IMR-90 (cell line): ENCODE data around the gene NIBAN1. TPM values are rescaled to one million over a fixed set of nuclear protein-coding genes. Genes with fewer than 3 reads are reported as not detected.

ENCODE experiments used
- ATAC-seq: fragments of 200-7000 bp; cut with Tn5 transposase; 2 replicates; pipeline ENCODE4 v1.9.1; 2020; ENCODE audit warnings: low read depth, mild to moderate bottlenecking, moderate library complexity
- BruUV-seq: library from RNA; stranded (reverse); fragments of 400-500 nt; replicated peaks from 2 replicates; lab custom pipeline; 2021; lab: Mats Ljungman, UMichigan
- CTCF ChIA-PET: fragments of 300-600 bp; formaldehyde crosslinking; extraction: SDS; loops from one replicate; lab custom pipeline; 2021; ENCODE audit warnings: antibody characterized with exemption; lab: Yijun Ruan, JAX
- POLR2A ChIA-PET: fragments of 300-600 bp; sonication (Branson Sonifier 250); formaldehyde crosslinking; loops from one replicate; lab custom pipeline; 2022; ENCODE audit warnings: antibody characterized with exemption; ENCODE audit not compliant: unreplicated experiment; lab: Charles Lee
- DNase-seq: peaks from one replicate; pipeline ENCODE4 v3.0.0; 2013
- H2AFZ ChIP-seq: replicated peaks from 2 replicates; pipeline ENCODE3; 2013; ENCODE audit warnings: low read length, mild to moderate bottlenecking; ENCODE audit not compliant: poor library complexity
- H2AK5ac ChIP-seq: 2 replicates; pipeline ENCODE4 v1.6.1; 2013; ENCODE audit warnings: low read depth, low read length, inconsistent platforms
- H2AK9ac ChIP-seq: replicated peaks from 2 replicates; pipeline ENCODE3; 2013; ENCODE audit warnings: mild to moderate bottlenecking, low read depth, low read length, moderate library complexity; ENCODE audit not compliant: poor library complexity
- H2BK120ac ChIP-seq: 2 replicates; pipeline ENCODE4 v1.6.1; 2013; ENCODE audit warnings: low read depth, low read length, inconsistent platforms
- H2BK15ac ChIP-seq: 3 replicates; pipeline ENCODE4 v1.6.1; 2013; ENCODE audit warnings: low read depth, low read length, inconsistent platforms
- H2BK20ac ChIP-seq: 2 replicates; pipeline ENCODE4 v1.6.1; 2013; ENCODE audit warnings: low read depth, mild to moderate bottlenecking, inconsistent platforms, low read length, moderate library complexity
- H2BK5ac ChIP-seq: 2 replicates; pipeline ENCODE4 v1.6.1; 2013; ENCODE audit warnings: mild to moderate bottlenecking, low read depth, low read length, inconsistent platforms; ENCODE audit not compliant: poor library complexity, severe bottlenecking
- H3K14ac ChIP-seq: replicated peaks from 2 replicates; pipeline ENCODE4 v1.6.1; 2013; ENCODE audit warnings: low read depth, low read length, inconsistent platforms
- H3K18ac ChIP-seq: 2 replicates; pipeline ENCODE4 v1.6.1; 2013; ENCODE audit warnings: low read depth, low read length, control low read depth
- H3K23ac ChIP-seq: 2 replicates; pipeline ENCODE4 v1.6.1; 2013; ENCODE audit warnings: low read depth, low read length, inconsistent platforms
- H3K27ac ChIP-seq: 2 replicates; pipeline ENCODE4 v1.5.1; 2013; ENCODE audit warnings: mild to moderate bottlenecking, control low read depth, low read length; ENCODE audit not compliant: insufficient read depth
- H3K27me3 ChIP-seq: 2 replicates; pipeline ENCODE4 v1.6.1; 2013; ENCODE audit warnings: low read length; ENCODE audit not compliant: control insufficient read depth, insufficient read depth
- H3K36me3 ChIP-seq: 2 replicates; pipeline ENCODE4 v1.6.1; 2013; ENCODE audit warnings: low read length, mixed read lengths; ENCODE audit not compliant: control insufficient read depth, insufficient read depth
- H3K4ac ChIP-seq: 2 replicates; pipeline ENCODE4 v1.6.1; 2013; ENCODE audit warnings: low read depth, low read length, inconsistent platforms
- H3K4me1 ChIP-seq: 2 replicates; pipeline ENCODE4 v1.6.1; 2013; ENCODE audit warnings: low read length, mixed read lengths; ENCODE audit not compliant: control insufficient read depth, insufficient read depth
- H3K4me2 ChIP-seq: 2 replicates; pipeline ENCODE4 v1.6.1; 2013; ENCODE audit warnings: low read depth, mild to moderate bottlenecking, control low read depth, low read length, moderate library complexity
- H3K4me3 ChIP-seq: 2 replicates; pipeline ENCODE4 v1.5.1; 2013; ENCODE audit warnings: low read depth, mild to moderate bottlenecking, control low read depth, low read length, moderate library complexity; ENCODE audit not compliant: insufficient read depth
- H3K56ac ChIP-seq: 2 replicates; pipeline ENCODE4 v1.6.1; 2013; ENCODE audit warnings: low read length, inconsistent platforms; ENCODE audit not compliant: insufficient read depth; ENCODE audit errors: extremely low read depth
- H3K79me1 ChIP-seq, 2 experiments: 2 replicates each; pipeline ENCODE4 v1.6.1; 2013; ENCODE audit warnings: low read length in 2 of 2, inconsistent platforms in 1 of 2, low read depth in 1 of 2
- H3K9ac ChIP-seq: 2 replicates; pipeline ENCODE4 v1.6.1; 2013; ENCODE audit warnings: low read depth, low read length, control low read depth
- H3K9me1 ChIP-seq: 2 replicates; pipeline ENCODE4 v1.6.1; 2013; ENCODE audit warnings: low read length, inconsistent platforms; ENCODE audit not compliant: insufficient read depth
- H3K9me3 ChIP-seq: 2 replicates; pipeline ENCODE4 v1.6.1; 2013; ENCODE audit warnings: low read length; ENCODE audit not compliant: control insufficient read depth, insufficient read depth
- H4K20me1 ChIP-seq: 2 replicates; pipeline ENCODE4 v1.6.1; 2013; ENCODE audit warnings: low read length, inconsistent platforms; ENCODE audit not compliant: insufficient read depth
- H4K5ac ChIP-seq: 2 replicates; pipeline ENCODE4 v1.6.1; 2013; ENCODE audit warnings: mild to moderate bottlenecking, low read depth, low read length, control low read depth
- H4K8ac ChIP-seq, 2 experiments: 2 replicates each; pipeline ENCODE4 v1.6.1; 2013; ENCODE audit warnings: low read depth in 2 of 2, low read length in 2 of 2, control low read depth in 1 of 2, inconsistent platforms in 1 of 2
- H4K91ac ChIP-seq: 2 replicates; pipeline ENCODE4 v1.6.1; 2013; ENCODE audit warnings: low read depth, low read length, inconsistent platforms; ENCODE audit not compliant: insufficient read depth
- BHLHE40 ChIP-seq: fragments of 150-350 bp; IDR thresholded peaks from 2 replicates; pipeline ENCODE4 v1.6.1; 2016; ENCODE audit warnings: mild to moderate bottlenecking, low read depth, low read length
- CEBPB ChIP-seq: IDR thresholded peaks from 2 replicates; pipeline ENCODE4 v1.6.1; 2012; ENCODE audit warnings: low read depth, low read length, improper control_type of control experiment
- CHD1 ChIP-seq: IDR thresholded peaks from 2 replicates; pipeline ENCODE4 v1.6.1; 2012; ENCODE audit warnings: low read depth, low read length, improper control_type of control experiment
- ELK1 ChIP-seq: fragments of 150-350 bp; IDR thresholded peaks from 2 replicates; pipeline ENCODE4 v1.6.1; 2016; ENCODE audit warnings: low read depth, mild to moderate bottlenecking, low read length, moderate library complexity, borderline replicate concordance
- FOS ChIP-seq: fragments of 150-350 bp; IDR thresholded peaks from 2 replicates; pipeline ENCODE4 v1.6.1; 2016; ENCODE audit warnings: low read depth, low read length
- MAFK ChIP-seq: IDR thresholded peaks from 2 replicates; pipeline ENCODE4 v1.6.1; 2012; ENCODE audit warnings: low read depth, low read length, improper control_type of control experiment
- MAZ ChIP-seq: IDR thresholded peaks from 2 replicates; pipeline ENCODE4 v1.6.1; 2012; ENCODE audit warnings: low read depth, mild to moderate bottlenecking, low read length, improper control_type of control experiment, moderate library complexity, borderline replicate concordance
- MXI1 ChIP-seq: IDR thresholded peaks from 2 replicates; pipeline ENCODE4 v1.6.1; 2012; ENCODE audit warnings: low read depth, mild to moderate bottlenecking, low read length, moderate library complexity, borderline replicate concordance
- NFE2L2 ChIP-seq: fragments of 150-350 bp; IDR thresholded peaks from 2 replicates; pipeline ENCODE4 v1.6.1; 2016; ENCODE audit warnings: low read depth, mild to moderate bottlenecking, low read length
- POLR2A ChIP-seq: IDR thresholded peaks from 2 replicates; pipeline ENCODE4 v1.6.1; 2012; ENCODE audit warnings: mild to moderate bottlenecking, low read depth, low read length
- RAD21 ChIP-seq: IDR thresholded peaks from 2 replicates; pipeline ENCODE4 v1.6.1; 2012; ENCODE audit warnings: low read length, improper control_type of control experiment
- RCOR1 ChIP-seq: IDR thresholded peaks from 2 replicates; pipeline ENCODE4 v1.6.1; 2012; ENCODE audit warnings: mild to moderate bottlenecking, low read length, improper control_type of control experiment; ENCODE audit not compliant: insufficient replicate concordance
- RFX5 ChIP-seq: IDR thresholded peaks from 2 replicates; pipeline ENCODE4 v1.8.0; 2012; ENCODE audit warnings: low read depth, mild to moderate bottlenecking, low read length, moderate library complexity
- SMC3 ChIP-seq: fragments of 150-350 bp; IDR thresholded peaks from 2 replicates; pipeline ENCODE4 v1.6.1; 2016; ENCODE audit warnings: low read depth, mild to moderate bottlenecking, antibody characterized with exemption, low read length, moderate library complexity
- WGBS, 2 experiments: methylation state at CpG; one replicate each; pipeline versions ENCODE4 v1.1.5 to v1.1.7; 2013; ENCODE audit warnings: missing lambda C conversion rate in 2 of 2; ENCODE audit not compliant: insufficient read length in 1 of 2; ENCODE audit errors: extremely low coverage in 2 of 2; 5-methylcytosine and 5-hydroxymethylcytosine counted together
- dilution Hi-C: fragments of 300-500 bp; cut with HindIII; formaldehyde crosslinking; loops from one replicate; pipeline ENCODE4 v1.14.3; 2018; ENCODE audit warnings: low sequenced_read_pairs; ENCODE audit not compliant: unreplicated experiment
- in situ Hi-C: fragments of 300-500 bp; cut with MboI; formaldehyde crosslinking; loops from 3 replicates; pipeline ENCODE4 v1.14.3; 2019; ENCODE audit warnings: low sequenced_read_pairs, inconsistent platforms, mixed read lengths
- intact Hi-C: fragments of 100-400 bp; cut with micrococcal nuclease; formaldehyde crosslinking; loops from 2 replicates; pipeline ENCODE4 v1.10.0; 2022
- polyA plus RNA-seq, 3 experiments: library from polyadenylated mRNA; depleted of rRNA; stranded (reverse); fragments of >200 nt; gene quantifications; 2 replicates each; pipeline ENCODE4 v1.2.3, GENCODE V29; 2012; ENCODE audit warnings: low replicate concordance in 1 of 3
- total RNA-seq: library from RNA; depleted of rRNA; stranded (reverse); fragments of >200 nt; gene quantifications from 2 replicates; pipeline ENCODE4 v1.2.3, GENCODE V29; 2012
- TF ChIP-seq, protein P1 (sequence below): fragments of 150-350 bp; IDR thresholded peaks from 2 replicates; pipeline ENCODE4 v1.6.1; 2017; ENCODE audit warnings: mild to moderate bottlenecking, antibody characterized with exemption, low read length, low read depth

Gene NIBAN1
- total and polyA plus RNA-seq, 2 of the 4 experiments (the other 2 are of a cell fraction), result 4.0 to 10.0 TPM

- no peaks in the 10 kb centered on the region for H3K36me3 ChIP-seq
- H3K4me3 ChIP-seq, result no peak overlapping the region
- H3K4me1 ChIP-seq, result peaks cover 6% of the 10 kb centered on the region; the same call in 1 of the 2 replicates
- peak; percentile 94 for DNase-seq
- H3K56ac ChIP-seq, result no peak overlapping the region
- H2BK120ac ChIP-seq, result 0 out of 2 replicates have a peak overlapping the region, but pooled peaks have one; percentile 74
- no peak overlapping the region for H3K14ac ChIP-seq
- no CpG with 5 or more reads among the region's 2 CpGs for WGBS, 2 experiments
- H3K9me3 ChIP-seq, result no peaks in the 10 kb centered on the region
- H2BK15ac ChIP-seq, result peak overlapping the region; percentile 22; the same call in 1 of the 3 replicates
- H3K9ac ChIP-seq, result no peak overlapping the region
- no peaks in the 10 kb centered on the region for H3K27me3 ChIP-seq
- in situ Hi-C loops, result no loop called here
- ChIA-PET POLR2A (interaction anchor here (0.9 kb wide), 1 partner anchor 24 kb away, joined by 8 read pairs; no protein-coding TSS in a partner anchor), CTCF (interaction anchor here (1.1 kb wide), 1 partner anchor 129 kb away, joined by 3 read pairs; no protein-coding TSS in a partner anchor)
- H3K9me1 ChIP-seq, result peaks cover 9% of the 10 kb centered on the region
- H3K4me2 ChIP-seq, result peak overlapping the region; percentile 38; the same call in 1 of the 2 replicates
- H3K23ac ChIP-seq, result no peak overlapping the region
- H3K4ac ChIP-seq, result no peak overlapping the region; the same call in 1 of the 2 replicates
- no peaks in the 10 kb centered on the region for H4K20me1 ChIP-seq
- no peaks in the 10 kb centered on the region for H3K79me1 ChIP-seq
- no peak overlapping the region for H3K27ac ChIP-seq
- H2AK9ac ChIP-seq, result no peak overlapping the region
- H3K18ac ChIP-seq, result peak overlapping the region; percentile 34; the same call in 1 of the 2 replicates
- no peak overlapping the region for H4K91ac ChIP-seq
- H4K5ac ChIP-seq, result peak overlapping the region; percentile 56; the same call in 1 of the 2 replicates
- H2AK5ac ChIP-seq, result 0 out of 2 replicates have a peak overlapping the region, but pooled peaks have one; percentile 22
- BruUV-seq, result no TSS peak
- peak overlapping the region in 1 of 2 experiments; percentile 75; a peak in 2 of 4 replicates for H4K8ac ChIP-seq
- peak; percentile 96 for ATAC-seq
- intact Hi-C loops, result no loop called here
- peak overlapping the region; percentile 7 for H2AFZ ChIP-seq
- dilution Hi-C loops, result no loop called here
- peak overlapping the region; percentile 58; the same call in 1 of the 2 replicates for H2BK20ac ChIP-seq
- H2BK5ac ChIP-seq, result peak overlapping the region; percentile 68
- peak; percentile 32; the same call in 1 of the 2 replicates for TF ChIP-seq MAFK
- no peak for TF ChIP-seq MAZ
- TF ChIP-seq CHD1, result no peak
- peak; percentile 98 for TF ChIP-seq FOS
- peak; percentile 96 for TF ChIP-seq CEBPB
- no peak for TF ChIP-seq RCOR1
- TF ChIP-seq RAD21, result no peak
- TF ChIP-seq POLR2A, result no peak
- peak; percentile 58; the same call in 1 of the 2 replicates for TF ChIP-seq NFE2L2
- no peak for TF ChIP-seq MXI1
- no peak; the same call in 1 of the 2 replicates for TF ChIP-seq BHLHE40
- no peak for TF ChIP-seq RFX5
- no peak for TF ChIP-seq SMC3
- TF ChIP-seq, protein P1, sequence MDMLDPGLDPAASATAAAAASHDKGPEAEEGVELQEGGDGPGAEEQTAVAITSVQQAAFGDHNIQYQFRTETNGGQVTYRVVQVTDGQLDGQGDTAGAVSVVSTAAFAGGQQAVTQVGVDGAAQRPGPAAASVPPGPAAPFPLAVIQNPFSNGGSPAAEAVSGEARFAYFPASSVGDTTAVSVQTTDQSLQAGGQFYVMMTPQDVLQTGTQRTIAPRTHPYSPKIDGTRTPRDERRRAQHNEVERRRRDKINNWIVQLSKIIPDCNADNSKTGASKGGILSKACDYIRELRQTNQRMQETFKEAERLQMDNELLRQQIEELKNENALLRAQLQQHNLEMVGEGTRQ, result no peak
- no peak for TF ChIP-seq ELK1
These were observed 43.0 kb upstream of the NIBAN1 start for GRCh38 chr1:185017338-185017737.
